ENCODE data around the gene PPP2R5C. TPM values are rescaled to one million over a fixed set of nuclear protein-coding genes. Genes with fewer than 3 reads are reported as not detected.

The PPP2R5C gene
- total RNA-seq, 1 experiment from 2014 or later, result 120 TPM

GRCh38 chr14:101872346-101872745 is 110.8 kb downstream of the PPP2R5C start:
- no peak for DNase-seq
- no TSS peak for BruUV-seq (replicated peaks)
- TF ChIP-seq CTCF (IDR thresholded peaks at IDR 0.05; ENCODE audit: unreplicated experiment), result no peak
- intact Hi-C loops (cut with micrococcal nuclease; ENCODE audit: unreplicated experiment), result no loop called here
- no peak overlapping the region for H3K27ac Mint-ChIP-seq (ENCODE audit: unreplicated experiment)
- H3K9me3 Mint-ChIP-seq (ENCODE audit: low read depth, unreplicated experiment), result no peaks in the 10 kb centered on the region
- no peaks in the 10 kb centered on the region for H3K36me3 Mint-ChIP-seq (ENCODE audit: insufficient read depth, unreplicated experiment)
- CTCF ChIA-PET, result no interaction called here
- H3K4me1 Mint-ChIP-seq (ENCODE audit: low read depth, unreplicated experiment), result no peaks in the 10 kb centered on the region
- H3K27me3 Mint-ChIP-seq (ENCODE audit: unreplicated experiment), result no peaks in the 10 kb centered on the region
- H3K4me3 Mint-ChIP-seq (ENCODE audit: low read depth, unreplicated experiment), result no peak overlapping the region

GRCh38 chr14:101873076-101873825 is 111.7 kb downstream of the PPP2R5C start:
- Mint-ChIP-seq H3K9me3 (ENCODE audit: low read depth, unreplicated experiment) (no peaks in the 10 kb centered on the region), H3K4me1 (ENCODE audit: low read depth, unreplicated experiment) (no peaks in the 10 kb centered on the region), H3K36me3 (ENCODE audit: insufficient read depth, unreplicated experiment) (no peaks in the 10 kb centered on the region), H3K27me3 (ENCODE audit: unreplicated experiment) (no peaks in the 10 kb centered on the region), H3K4me3 (ENCODE audit: low read depth, unreplicated experiment) (no peak overlapping the region), H3K27ac (ENCODE audit: unreplicated experiment) (no peak overlapping the region)
- CTCF ChIA-PET, result no interaction called here
- intact Hi-C loops (cut with micrococcal nuclease; ENCODE audit: unreplicated experiment), result no loop called here
- BruUV-seq (replicated peaks), result no TSS peak
- TF ChIP-seq CTCF (IDR thresholded peaks at IDR 0.05; ENCODE audit: unreplicated experiment), result no peak
- no peak for DNase-seq

- no peaks in the 10 kb centered on the region for H3K36me3 Mint-ChIP-seq (ENCODE audit: insufficient read depth, unreplicated experiment)
- no TSS peak for BruUV-seq (replicated peaks)
- no peak for DNase-seq
- H3K27ac Mint-ChIP-seq (ENCODE audit: unreplicated experiment), result no peak overlapping the region
- H3K4me3 Mint-ChIP-seq (ENCODE audit: low read depth, unreplicated experiment), result no peak overlapping the region
- H3K9me3 Mint-ChIP-seq (ENCODE audit: low read depth, unreplicated experiment), result no peaks in the 10 kb centered on the region
- intact Hi-C loops (cut with micrococcal nuclease; ENCODE audit: unreplicated experiment), result no loop called here
- no peaks in the 10 kb centered on the region for H3K4me1 Mint-ChIP-seq (ENCODE audit: low read depth, unreplicated experiment)
- no peak for TF ChIP-seq CTCF (IDR thresholded peaks at IDR 0.05; ENCODE audit: unreplicated experiment)
- CTCF ChIA-PET, result no interaction called here
- no peaks in the 10 kb centered on the region for H3K27me3 Mint-ChIP-seq (ENCODE audit: unreplicated experiment)
These were observed 112.5 kb downstream of the PPP2R5C start for GRCh38 chr14:101873991-101874390.

GRCh38 chr14:101875041-101875726 is 113.7 kb downstream of the PPP2R5C start:
- no peaks in the 10 kb centered on the region for H3K9me3 Mint-ChIP-seq (ENCODE audit: low read depth, unreplicated experiment)
- no peak for TF ChIP-seq CTCF (IDR thresholded peaks at IDR 0.05; ENCODE audit: unreplicated experiment)
- H3K4me3 Mint-ChIP-seq (ENCODE audit: low read depth, unreplicated experiment), result no peak overlapping the region
- H3K27ac Mint-ChIP-seq (ENCODE audit: unreplicated experiment), result no peak overlapping the region
- intact Hi-C loops (cut with micrococcal nuclease; ENCODE audit: unreplicated experiment), result no loop called here
- no peaks in the 10 kb centered on the region for H3K4me1 Mint-ChIP-seq (ENCODE audit: low read depth, unreplicated experiment)
- no peak for DNase-seq
- H3K27me3 Mint-ChIP-seq (ENCODE audit: unreplicated experiment), result no peaks in the 10 kb centered on the region
- no peaks in the 10 kb centered on the region for H3K36me3 Mint-ChIP-seq (ENCODE audit: insufficient read depth, unreplicated experiment)
- CTCF ChIA-PET, result no interaction called here
- BruUV-seq (replicated peaks), result no TSS peak
